HepG2 (cell line): Measurements from ENCODE around the gene AKR1A1. TPM values are rescaled to one million over a fixed set of nuclear protein-coding genes. Genes with fewer than 3 reads are reported as not detected.

Experiments
- FIP1L1 ChIP-seq: fragments of 200-400 bp; formaldehyde crosslinking; IDR thresholded peaks from 2 replicates; pipeline ENCODE4 v1.6.1; 2018; ENCODE audit warnings: low read depth, mild to moderate bottlenecking, low read length, moderate library complexity, borderline replicate concordance; ENCODE audit not compliant: insufficient read depth
- HNRNPLL ChIP-seq: fragments of 200-400 bp; formaldehyde crosslinking; IDR thresholded peaks from 2 replicates; pipeline ENCODE4 v1.6.1; 2017; ENCODE audit warnings: mild to moderate bottlenecking, low read depth, low read length; ENCODE audit not compliant: poor library complexity, severe bottlenecking
- KDM6A ChIP-seq: IDR thresholded peaks from 2 replicates; pipeline ENCODE4 v1.6.1; 2016; ENCODE audit warnings: low read depth
- KLF16 ChIP-seq, 2 experiments: sonication (generic) in 1 of 2; formaldehyde crosslinking in 1 of 2; IDR thresholded peaks; 2 replicates each; pipeline versions ENCODE4 v1.6.1 to v1.8.0; 2016 to 2023; ENCODE audit warnings: missing genetic modification reagents in 2 of 2, missing compliant biosample characterization in 1 of 2
- MBNL3 ChIP-seq: fragments of 250-450 bp; sonication (Bioruptor Pico); conservative IDR thresholded peaks from 2 replicates; pipeline ENCODE4 v1.8.0; 2022; ENCODE audit warnings: mild to moderate bottlenecking, inconsistent platforms
- NFYB ChIP-seq: sonication (generic); formaldehyde crosslinking; IDR thresholded peaks from 2 replicates; pipeline ENCODE4 v1.4.0; 2020; ENCODE audit warnings: missing genetic modification reagents
- NR2F2 ChIP-seq: IDR thresholded peaks from 2 replicates; pipeline ENCODE4 v1.6.1; 2012; ENCODE audit warnings: low read depth, inconsistent platforms, borderline replicate concordance
- POLR2AphosphoS5 ChIP-seq: IDR thresholded peaks from 2 replicates; pipeline ENCODE4 v1.6.1; 2012; ENCODE audit warnings: low read depth, low read length
- RARA ChIP-seq: IDR thresholded peaks from 2 replicates; pipeline ENCODE4 v1.6.1; 2016; ENCODE audit warnings: missing genetic modification reagents, missing compliant biosample characterization
- RXRB ChIP-seq: IDR thresholded peaks from 2 replicates; pipeline ENCODE4 v1.6.1; 2016; ENCODE audit warnings: borderline replicate concordance, missing genetic modification reagents, missing compliant biosample characterization
- TCF7L2 ChIP-seq: IDR thresholded peaks from 2 replicates; pipeline ENCODE4 v1.6.1; 2011; ENCODE audit warnings: mild to moderate bottlenecking, low read depth, low read length, moderate library complexity
- ZNF337 ChIP-seq: sonication (generic); formaldehyde crosslinking; IDR thresholded peaks from 2 replicates; pipeline ENCODE4 v1.5.1; 2020; ENCODE audit warnings: missing genetic modification reagents, low read depth, mild to moderate bottlenecking, borderline replicate concordance
- ZNF33B ChIP-seq: sonication (generic); formaldehyde crosslinking; IDR thresholded peaks from 2 replicates; pipeline ENCODE4 v1.5.1; 2020; ENCODE audit warnings: mild to moderate bottlenecking, missing genetic modification reagents
- ZNF567 ChIP-seq: sonication (generic); formaldehyde crosslinking; IDR thresholded peaks from 2 replicates; pipeline ENCODE4 v1.8.1; 2023; ENCODE audit warnings: mild to moderate bottlenecking, missing genetic modification reagents, borderline replicate concordance
- ZNF777 ChIP-seq: sonication (generic); formaldehyde crosslinking; IDR thresholded peaks from 2 replicates; pipeline ENCODE4 v1.4.0; 2020; ENCODE audit warnings: missing genetic modification reagents
- polyA plus RNA-seq, 8 experiments: library from polyadenylated mRNA; depleted of rRNA in 3 of 8; stranded (reverse) in 7 of 8; unstranded in 1 of 8; fragments of >200 nt; fragmentation: Illumina TruSeq in 4 of 8; extraction: Trizol in 4 of 8; gene quantifications; 2 replicates each; pipeline versions ENCODE4 v1.2.1 to v1.2.3, GENCODE V29; 2011 to 2016; ENCODE audit warnings: low read depth in 4 of 8, missing spikeins in 1 of 8, mixed read lengths in 1 of 8; ENCODE audit not compliant: insufficient read depth in 1 of 8
- total RNA-seq, 5 experiments: library from RNA; depleted of rRNA; stranded (reverse); fragments of >200 nt; fragmentation: Illumina TruSeq; extraction: Trizol; gene quantifications; 2 replicates each; pipeline ENCODE4 v1.2.3, GENCODE V29; 2016; ENCODE audit warnings: low read depth in 1 of 5
- TF ChIP-seq, protein P1 (sequence below), 2 experiments: IDR thresholded peaks; 2 replicates each; pipeline ENCODE4 v1.6.1; 2011 to 2012; ENCODE audit warnings: low read length in 2 of 2, borderline replicate concordance in 1 of 2, low read depth in 1 of 2, mild to moderate bottlenecking in 1 of 2, moderate library complexity in 1 of 2
- TF ChIP-seq, protein P2 (sequence below): sonication (generic); formaldehyde crosslinking; IDR thresholded peaks from 2 replicates; pipeline ENCODE4 v1.4.0; 2020; ENCODE audit warnings: missing genetic modification reagents
- TF ChIP-seq, protein P3 (sequence below): sonication (generic); formaldehyde crosslinking; IDR thresholded peaks from 2 replicates; pipeline ENCODE4 v1.5.0; 2020; ENCODE audit warnings: mild to moderate bottlenecking, missing genetic modification reagents, moderate library complexity
- TF ChIP-seq, protein P4 (sequence below): sonication (generic); formaldehyde crosslinking; IDR thresholded peaks from 2 replicates; pipeline ENCODE4 v1.4.0; 2020; ENCODE audit warnings: missing genetic modification reagents

The AKR1A1 gene
- total and polyA plus RNA-seq, 2 of the 13 experiments (the other 11 are each of a cell fraction or from before 2014, with no cell fraction given) = 181 to 217 TPM

DNA sequence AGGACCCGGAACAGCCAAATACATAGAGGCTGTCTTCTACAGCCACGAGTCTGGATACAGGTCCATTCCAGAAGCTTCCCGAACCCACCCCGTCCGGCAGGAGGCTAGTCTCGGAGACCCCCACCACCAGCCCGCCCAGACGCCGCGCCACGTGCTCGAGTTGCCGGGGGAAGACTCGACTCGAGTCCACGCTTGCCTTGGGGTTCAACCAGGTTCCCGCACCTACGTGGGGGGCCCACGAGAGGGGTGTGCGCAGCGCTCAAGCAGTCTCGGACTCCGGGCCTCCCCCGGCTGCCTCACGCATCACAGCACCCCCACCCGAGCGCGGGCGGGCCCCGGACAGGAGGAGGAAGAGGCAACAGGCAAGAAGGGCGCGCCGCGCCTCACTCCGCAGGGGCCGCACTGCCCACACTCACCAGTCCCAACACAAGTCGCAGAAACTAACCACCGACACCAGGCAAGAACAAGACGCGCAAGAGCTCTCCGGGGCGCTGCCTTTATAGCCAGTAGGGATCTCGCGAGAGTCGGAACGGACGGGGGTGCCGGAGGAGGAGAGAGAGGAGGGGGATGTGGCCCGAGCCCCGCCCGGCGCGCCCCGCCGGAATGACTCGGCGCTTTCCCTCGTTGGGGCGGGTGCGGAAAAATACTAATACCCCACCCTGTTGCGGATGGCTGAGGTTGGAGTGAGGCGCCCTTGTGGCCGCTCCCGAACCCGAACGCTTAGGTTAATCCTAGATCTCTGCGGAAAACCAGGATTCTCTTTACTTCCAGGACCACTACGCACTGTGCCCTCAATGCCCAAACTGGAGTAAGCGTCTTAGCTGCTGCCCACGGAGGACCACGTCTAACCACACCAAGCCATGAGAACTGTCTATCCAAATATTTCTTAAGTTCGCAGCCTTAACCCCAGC, 29.0 kb upstream of the AKR1A1 start, which contains the start of gene PRDX1 (continued):
- TF ChIP-seq, protein P1, sequence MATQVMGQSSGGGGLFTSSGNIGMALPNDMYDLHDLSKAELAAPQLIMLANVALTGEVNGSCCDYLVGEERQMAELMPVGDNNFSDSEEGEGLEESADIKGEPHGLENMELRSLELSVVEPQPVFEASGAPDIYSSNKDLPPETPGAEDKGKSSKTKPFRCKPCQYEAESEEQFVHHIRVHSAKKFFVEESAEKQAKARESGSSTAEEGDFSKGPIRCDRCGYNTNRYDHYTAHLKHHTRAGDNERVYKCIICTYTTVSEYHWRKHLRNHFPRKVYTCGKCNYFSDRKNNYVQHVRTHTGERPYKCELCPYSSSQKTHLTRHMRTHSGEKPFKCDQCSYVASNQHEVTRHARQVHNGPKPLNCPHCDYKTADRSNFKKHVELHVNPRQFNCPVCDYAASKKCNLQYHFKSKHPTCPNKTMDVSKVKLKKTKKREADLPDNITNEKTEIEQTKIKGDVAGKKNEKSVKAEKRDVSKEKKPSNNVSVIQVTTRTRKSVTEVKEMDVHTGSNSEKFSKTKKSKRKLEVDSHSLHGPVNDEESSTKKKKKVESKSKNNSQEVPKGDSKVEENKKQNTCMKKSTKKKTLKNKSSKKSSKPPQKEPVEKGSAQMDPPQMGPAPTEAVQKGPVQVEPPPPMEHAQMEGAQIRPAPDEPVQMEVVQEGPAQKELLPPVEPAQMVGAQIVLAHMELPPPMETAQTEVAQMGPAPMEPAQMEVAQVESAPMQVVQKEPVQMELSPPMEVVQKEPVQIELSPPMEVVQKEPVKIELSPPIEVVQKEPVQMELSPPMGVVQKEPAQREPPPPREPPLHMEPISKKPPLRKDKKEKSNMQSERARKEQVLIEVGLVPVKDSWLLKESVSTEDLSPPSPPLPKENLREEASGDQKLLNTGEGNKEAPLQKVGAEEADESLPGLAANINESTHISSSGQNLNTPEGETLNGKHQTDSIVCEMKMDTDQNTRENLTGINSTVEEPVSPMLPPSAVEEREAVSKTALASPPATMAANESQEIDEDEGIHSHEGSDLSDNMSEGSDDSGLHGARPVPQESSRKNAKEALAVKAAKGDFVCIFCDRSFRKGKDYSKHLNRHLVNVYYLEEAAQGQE (IDR thresholded peaks at IDR 0.05; ENCODE audit: borderline replicate concordance in 1 of 2, low read depth in 1 of 2, low read length in 2 of 2) = peak in 1 of 2 experiments; percentile 83; a peak in 2 of 4 replicates
- TF ChIP-seq ZNF337 (no peak), RXRB (CRISPR knock-in tag) (peak; percentile 80), HNRNPLL (peak; percentile 95), ZNF33B (CRISPR knock-in tag) (peak; percentile 94), NFYB (CRISPR knock-in tag) (0 out of 2 replicates have a peak, but pooled peaks have one; percentile 8), TCF7L2 (no peak), NR2F2 (peak; percentile 64; the same call in 1 of the 2 replicates), KDM6A (CRISPR knock-in tag) (peak; percentile 36; the same call in 1 of the 2 replicates), FIP1L1 (no peak), POLR2AphosphoS5 (peak; percentile 100), ZNF567 (CRISPR knock-in tag) (peak; percentile 84; the same call in 1 of the 2 replicates), KLF16 (CRISPR knock-in tag; IDR thresholded peaks at IDR 0.05) (peak; percentile 48 to 99; a peak in 3 of 4 replicates), MBNL3 (CRISPR knock-in tag) (no peak), RARA (peak; percentile 67), ZNF777 (0 out of 2 replicates have a peak, but pooled peaks have one; percentile 63)
- TF ChIP-seq, protein P2, sequence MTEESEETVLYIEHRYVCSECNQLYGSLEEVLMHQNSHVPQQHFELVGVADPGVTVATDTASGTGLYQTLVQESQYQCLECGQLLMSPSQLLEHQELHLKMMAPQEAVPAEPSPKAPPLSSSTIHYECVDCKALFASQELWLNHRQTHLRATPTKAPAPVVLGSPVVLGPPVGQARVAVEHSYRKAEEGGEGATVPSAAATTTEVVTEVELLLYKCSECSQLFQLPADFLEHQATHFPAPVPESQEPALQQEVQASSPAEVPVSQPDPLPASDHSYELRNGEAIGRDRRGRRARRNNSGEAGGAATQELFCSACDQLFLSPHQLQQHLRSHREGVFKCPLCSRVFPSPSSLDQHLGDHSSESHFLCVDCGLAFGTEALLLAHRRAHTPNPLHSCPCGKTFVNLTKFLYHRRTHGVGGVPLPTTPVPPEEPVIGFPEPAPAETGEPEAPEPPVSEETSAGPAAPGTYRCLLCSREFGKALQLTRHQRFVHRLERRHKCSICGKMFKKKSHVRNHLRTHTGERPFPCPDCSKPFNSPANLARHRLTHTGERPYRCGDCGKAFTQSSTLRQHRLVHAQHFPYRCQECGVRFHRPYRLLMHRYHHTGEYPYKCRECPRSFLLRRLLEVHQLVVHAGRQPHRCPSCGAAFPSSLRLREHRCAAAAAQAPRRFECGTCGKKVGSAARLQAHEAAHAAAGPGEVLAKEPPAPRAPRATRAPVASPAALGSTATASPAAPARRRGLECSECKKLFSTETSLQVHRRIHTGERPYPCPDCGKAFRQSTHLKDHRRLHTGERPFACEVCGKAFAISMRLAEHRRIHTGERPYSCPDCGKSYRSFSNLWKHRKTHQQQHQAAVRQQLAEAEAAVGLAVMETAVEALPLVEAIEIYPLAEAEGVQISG = peak; percentile 76
- TF ChIP-seq, protein P3, sequence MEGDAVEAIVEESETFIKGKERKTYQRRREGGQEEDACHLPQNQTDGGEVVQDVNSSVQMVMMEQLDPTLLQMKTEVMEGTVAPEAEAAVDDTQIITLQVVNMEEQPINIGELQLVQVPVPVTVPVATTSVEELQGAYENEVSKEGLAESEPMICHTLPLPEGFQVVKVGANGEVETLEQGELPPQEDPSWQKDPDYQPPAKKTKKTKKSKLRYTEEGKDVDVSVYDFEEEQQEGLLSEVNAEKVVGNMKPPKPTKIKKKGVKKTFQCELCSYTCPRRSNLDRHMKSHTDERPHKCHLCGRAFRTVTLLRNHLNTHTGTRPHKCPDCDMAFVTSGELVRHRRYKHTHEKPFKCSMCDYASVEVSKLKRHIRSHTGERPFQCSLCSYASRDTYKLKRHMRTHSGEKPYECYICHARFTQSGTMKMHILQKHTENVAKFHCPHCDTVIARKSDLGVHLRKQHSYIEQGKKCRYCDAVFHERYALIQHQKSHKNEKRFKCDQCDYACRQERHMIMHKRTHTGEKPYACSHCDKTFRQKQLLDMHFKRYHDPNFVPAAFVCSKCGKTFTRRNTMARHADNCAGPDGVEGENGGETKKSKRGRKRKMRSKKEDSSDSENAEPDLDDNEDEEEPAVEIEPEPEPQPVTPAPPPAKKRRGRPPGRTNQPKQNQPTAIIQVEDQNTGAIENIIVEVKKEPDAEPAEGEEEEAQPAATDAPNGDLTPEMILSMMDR (CRISPR knock-in tag) = peak; percentile 47
- TF ChIP-seq, protein P4, sequence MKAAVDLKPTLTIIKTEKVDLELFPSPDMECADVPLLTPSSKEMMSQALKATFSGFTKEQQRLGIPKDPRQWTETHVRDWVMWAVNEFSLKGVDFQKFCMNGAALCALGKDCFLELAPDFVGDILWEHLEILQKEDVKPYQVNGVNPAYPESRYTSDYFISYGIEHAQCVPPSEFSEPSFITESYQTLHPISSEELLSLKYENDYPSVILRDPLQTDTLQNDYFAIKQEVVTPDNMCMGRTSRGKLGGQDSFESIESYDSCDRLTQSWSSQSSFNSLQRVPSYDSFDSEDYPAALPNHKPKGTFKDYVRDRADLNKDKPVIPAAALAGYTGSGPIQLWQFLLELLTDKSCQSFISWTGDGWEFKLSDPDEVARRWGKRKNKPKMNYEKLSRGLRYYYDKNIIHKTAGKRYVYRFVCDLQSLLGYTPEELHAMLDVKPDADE (CRISPR knock-in tag) = peak; percentile 83; the same call in 1 of the 2 replicates
